HepG2 (cell line): ENCODE data around the gene TRANK1. TPM values are rescaled to one million over a fixed set of nuclear protein-coding genes. Genes with fewer than 3 reads are reported as not detected.

Source experiments
- CCAR2 ChIP-seq: fragments of 200-400 bp; formaldehyde crosslinking; optimal IDR thresholded peaks from 2 replicates; pipeline ENCODE3; 2018; ENCODE audit warnings: low read depth, mild to moderate bottlenecking, low read length, moderate library complexity
- CEBPG ChIP-seq: IDR thresholded peaks from 2 replicates; pipeline ENCODE4 v1.6.1; 2016
- CHCHD3 ChIP-seq: sonication (generic); formaldehyde crosslinking; IDR thresholded peaks from 2 replicates; pipeline ENCODE4 v1.8.0; 2022; ENCODE audit warnings: mild to moderate bottlenecking, missing genetic modification reagents, moderate library complexity
- CSRNP1 ChIP-seq: sonication (generic); formaldehyde crosslinking; IDR thresholded peaks from 2 replicates; pipeline ENCODE4 v1.8.1; 2023; ENCODE audit warnings: mild to moderate bottlenecking, missing genetic modification reagents
- KAT7 ChIP-seq: IDR thresholded peaks from 2 replicates; pipeline ENCODE4 v1.6.1; 2018; ENCODE audit warnings: borderline replicate concordance, missing compliant biosample characterization
- NCOA2 ChIP-seq: sonication (generic); formaldehyde crosslinking; IDR thresholded peaks from 2 replicates; pipeline ENCODE4 v1.8.0; 2022; ENCODE audit warnings: inconsistent platforms
- NFIC ChIP-seq: IDR thresholded peaks from 2 replicates; pipeline ENCODE4 v1.6.1; 2012; ENCODE audit warnings: mild to moderate bottlenecking, low read length, inconsistent platforms
- RARA ChIP-seq: IDR thresholded peaks from 2 replicates; pipeline ENCODE4 v1.6.1; 2016; ENCODE audit warnings: missing genetic modification reagents, missing compliant biosample characterization
- SNAPC5 ChIP-seq: sonication (generic); formaldehyde crosslinking; IDR thresholded peaks from 2 replicates; pipeline ENCODE4 v1.8.1; 2023; ENCODE audit warnings: mild to moderate bottlenecking, missing genetic modification reagents, borderline replicate concordance
- SOX13 ChIP-seq, 3 experiments: fragments of 450-650 bp in 1 of 3; sonication (generic) in 1 of 3; formaldehyde crosslinking in 1 of 3; IDR thresholded peaks in 2 of 3; conservative IDR thresholded peaks in 1 of 3; 2 replicates each; pipeline versions ENCODE4 v1.5.0 to v1.6.1; 2016 to 2020; ENCODE audit warnings: antibody characterized with exemption in 1 of 3, mild to moderate bottlenecking in 1 of 3, missing compliant biosample characterization in 1 of 3, missing genetic modification reagents in 1 of 3, moderate library complexity in 1 of 3
- ZBTB20 ChIP-seq: sonication (generic); formaldehyde crosslinking; IDR thresholded peaks from 2 replicates; pipeline ENCODE4 v1.8.1; 2023; ENCODE audit warnings: missing genetic modification reagents, low read depth, mild to moderate bottlenecking, borderline replicate concordance
- ZNF24 ChIP-seq: fragments of 450-650 bp; IDR thresholded peaks from 2 replicates; pipeline ENCODE4 v1.6.1; 2017; ENCODE audit warnings: antibody characterized with exemption, mild to moderate bottlenecking
- ZNF251 ChIP-seq: sonication (generic); formaldehyde crosslinking; IDR thresholded peaks from 2 replicates; pipeline ENCODE4 v1.9.0; 2021; ENCODE audit warnings: mild to moderate bottlenecking, missing genetic modification reagents
- ZNF282 ChIP-seq: fragments of 450-650 bp; IDR thresholded peaks from 2 replicates; pipeline ENCODE4 v1.6.1; 2018; ENCODE audit not compliant: partially characterized antibody
- ZNF367 ChIP-seq: sonication (generic); formaldehyde crosslinking; IDR thresholded peaks from 2 replicates; pipeline ENCODE4 v1.4.0; 2020; ENCODE audit warnings: missing genetic modification reagents, borderline replicate concordance
- ZNF713 ChIP-seq: sonication (generic); formaldehyde crosslinking; IDR thresholded peaks from 2 replicates; pipeline ENCODE4 v1.4.0; 2020; ENCODE audit warnings: mild to moderate bottlenecking, missing genetic modification reagents
- ZNF782 ChIP-seq: sonication (generic); formaldehyde crosslinking; IDR thresholded peaks from 2 replicates; pipeline ENCODE4 v1.4.0; 2020; ENCODE audit warnings: missing genetic modification reagents, mild to moderate bottlenecking, borderline replicate concordance
- ZNF841 ChIP-seq: sonication (generic); formaldehyde crosslinking; IDR thresholded peaks from 2 replicates; pipeline ENCODE4 v1.8.1; 2023; ENCODE audit warnings: missing genetic modification reagents, borderline replicate concordance
- polyA plus RNA-seq, 8 experiments: library from polyadenylated mRNA; depleted of rRNA in 3 of 8; stranded (reverse) in 7 of 8; unstranded in 1 of 8; fragments of >200 nt; fragmentation: Illumina TruSeq in 4 of 8; extraction: Trizol in 4 of 8; gene quantifications; 2 replicates each; pipeline versions ENCODE4 v1.2.1 to v1.2.3, GENCODE V29; 2011 to 2016; ENCODE audit warnings: low read depth in 4 of 8, missing spikeins in 1 of 8, mixed read lengths in 1 of 8; ENCODE audit not compliant: insufficient read depth in 1 of 8
- total RNA-seq, 5 experiments: library from RNA; depleted of rRNA; stranded (reverse); fragments of >200 nt; fragmentation: Illumina TruSeq; extraction: Trizol; gene quantifications; 2 replicates each; pipeline ENCODE4 v1.2.3, GENCODE V29; 2016; ENCODE audit warnings: low read depth in 1 of 5
- TF ChIP-seq, protein P1 (sequence below), 2 experiments: sonication (generic) in 1 of 2; formaldehyde crosslinking in 1 of 2; IDR thresholded peaks; 2 replicates each; pipeline versions ENCODE4 v1.5.1 to v1.6.1; 2011 to 2020; ENCODE audit warnings: borderline replicate concordance in 1 of 2, low read depth in 1 of 2, low read length in 1 of 2, mild to moderate bottlenecking in 1 of 2, missing genetic modification reagents in 1 of 2, moderate library complexity in 1 of 2
- TF ChIP-seq, protein P2 (sequence below): sonication (generic); formaldehyde crosslinking; IDR thresholded peaks from 2 replicates; pipeline ENCODE4 v1.8.0; 2022; ENCODE audit warnings: mild to moderate bottlenecking, missing genetic modification reagents; ENCODE audit not compliant: insufficient replicate concordance
- TF ChIP-seq, protein P3 (sequence below): sonication (generic); formaldehyde crosslinking; conservative IDR thresholded peaks from 2 replicates; pipeline ENCODE4 v1.8.0; 2022; ENCODE audit warnings: mild to moderate bottlenecking, moderate library complexity, missing genetic modification reagents

TRANK1 gene
- total and polyA plus RNA-seq, 2 of the 13 experiments (the other 11 are each of a cell fraction or from before 2014, with no cell fraction given), result 0.13 to 0.32 TPM

- TF ChIP-seq CSRNP1 (CRISPR knock-in tag) (no peak), NFIC (peak; percentile 53; the same call in 1 of the 2 replicates), SNAPC5 (CRISPR knock-in tag) (no peak), KAT7 (CRISPR knock-in tag) (no peak), ZNF367 (no peak), SOX13 (IDR thresholded peaks at IDR 0.05) (peak; percentile 64; the same call in 1 of the 2 replicates), SOX13 (CRISPR knock-in tag; conservative IDR thresholded peaks at IDR 0.05 in 1 of 2, IDR thresholded peaks at IDR 0.05 in 1 of 2) (peak in 1 of 2 experiments; percentile 94; a peak in 2 of 4 replicates), ZNF251 (no peak), ZNF24 (no peak), ZNF282 (no peak), ZBTB20 (CRISPR knock-in tag) (no peak), ZNF782 (CRISPR knock-in tag) (no peak), NCOA2 (peak; percentile 30; the same call in 1 of the 2 replicates), RARA (CRISPR knock-in tag) (0 out of 2 replicates have a peak, but pooled peaks have one; percentile 31), ZNF713 (CRISPR knock-in tag) (no peak), ZNF841 (CRISPR knock-in tag) (no peak), CCAR2 (no peak), CHCHD3 (no peak), CEBPG (CRISPR knock-in tag) (peak; percentile 53; the same call in 1 of the 2 replicates)
- TF ChIP-seq, protein P1, sequence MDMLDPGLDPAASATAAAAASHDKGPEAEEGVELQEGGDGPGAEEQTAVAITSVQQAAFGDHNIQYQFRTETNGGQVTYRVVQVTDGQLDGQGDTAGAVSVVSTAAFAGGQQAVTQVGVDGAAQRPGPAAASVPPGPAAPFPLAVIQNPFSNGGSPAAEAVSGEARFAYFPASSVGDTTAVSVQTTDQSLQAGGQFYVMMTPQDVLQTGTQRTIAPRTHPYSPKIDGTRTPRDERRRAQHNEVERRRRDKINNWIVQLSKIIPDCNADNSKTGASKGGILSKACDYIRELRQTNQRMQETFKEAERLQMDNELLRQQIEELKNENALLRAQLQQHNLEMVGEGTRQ (IDR thresholded peaks at IDR 0.05; ENCODE audit: low read depth, low read length), result no peak
- TF ChIP-seq, protein P1 (CRISPR knock-in tag; IDR thresholded peaks at IDR 0.05; ENCODE audit: borderline replicate concordance), result no peak
- TF ChIP-seq, protein P2, sequence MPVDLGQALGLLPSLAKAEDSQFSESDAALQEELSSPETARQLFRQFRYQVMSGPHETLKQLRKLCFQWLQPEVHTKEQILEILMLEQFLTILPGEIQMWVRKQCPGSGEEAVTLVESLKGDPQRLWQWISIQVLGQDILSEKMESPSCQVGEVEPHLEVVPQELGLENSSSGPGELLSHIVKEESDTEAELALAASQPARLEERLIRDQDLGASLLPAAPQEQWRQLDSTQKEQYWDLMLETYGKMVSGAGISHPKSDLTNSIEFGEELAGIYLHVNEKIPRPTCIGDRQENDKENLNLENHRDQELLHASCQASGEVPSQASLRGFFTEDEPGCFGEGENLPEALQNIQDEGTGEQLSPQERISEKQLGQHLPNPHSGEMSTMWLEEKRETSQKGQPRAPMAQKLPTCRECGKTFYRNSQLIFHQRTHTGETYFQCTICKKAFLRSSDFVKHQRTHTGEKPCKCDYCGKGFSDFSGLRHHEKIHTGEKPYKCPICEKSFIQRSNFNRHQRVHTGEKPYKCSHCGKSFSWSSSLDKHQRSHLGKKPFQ (CRISPR knock-in tag), result no peak
- TF ChIP-seq, protein P3, sequence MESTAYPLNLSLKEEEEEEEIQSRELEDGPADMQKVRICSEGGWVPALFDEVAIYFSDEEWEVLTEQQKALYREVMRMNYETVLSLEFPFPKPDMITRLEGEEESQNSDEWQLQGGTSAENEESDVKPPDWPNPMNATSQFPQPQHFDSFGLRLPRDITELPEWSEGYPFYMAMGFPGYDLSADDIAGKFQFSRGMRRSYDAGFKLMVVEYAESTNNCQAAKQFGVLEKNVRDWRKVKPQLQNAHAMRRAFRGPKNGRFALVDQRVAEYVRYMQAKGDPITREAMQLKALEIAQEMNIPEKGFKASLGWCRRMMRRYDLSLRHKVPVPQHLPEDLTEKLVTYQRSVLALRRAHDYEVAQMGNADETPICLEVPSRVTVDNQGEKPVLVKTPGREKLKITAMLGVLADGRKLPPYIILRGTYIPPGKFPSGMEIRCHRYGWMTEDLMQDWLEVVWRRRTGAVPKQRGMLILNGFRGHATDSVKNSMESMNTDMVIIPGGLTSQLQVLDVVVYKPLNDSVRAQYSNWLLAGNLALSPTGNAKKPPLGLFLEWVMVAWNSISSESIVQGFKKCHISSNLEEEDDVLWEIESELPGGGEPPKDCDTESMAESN, result no peak
Observed at GRCh38 chr3:36919439-36920160, 25.3 kb downstream of the TRANK1 start (continued).
